ENCODE measurements around the gene COQ5.

Gene COQ5

GRCh38 chr12:120453977-120454376 lies 75.0 kb downstream of the COQ5 start:
- no peak for DNase-seq (ENCODE audit: low read depth in 2 of 2)
